Fibroblast of lung (primary cell): ENCODE results near the gene MECR. TPM values are rescaled to one million over a fixed set of nuclear protein-coding genes. Genes with fewer than 3 reads are reported as not detected.
A peak's percentile ranks its signal among the peaks of the same experiment; 100 is the strongest.

ENCODE experiments used
- DNase-seq, 2 donors: peaks; one replicate each; pipeline versions ENCODE4 v3.0.0 to v3.0.0-alpha.2; 2010; ENCODE audit warnings: low read depth in 2 of 2
- H2AFZ ChIP-seq: 2 replicates; pipeline ENCODE4 v1.5.1; 2012; ENCODE audit warnings: low read length, control low read depth, inconsistent platforms
- H3K27ac ChIP-seq: 2 replicates; pipeline ENCODE4 v1.5.1; 2011; ENCODE audit warnings: low read length, control low read depth; ENCODE audit not compliant: insufficient read depth
- H3K27me3 ChIP-seq: 2 replicates; pipeline ENCODE4 v1.5.1; 2011; ENCODE audit warnings: mild to moderate bottlenecking, low read length; ENCODE audit not compliant: control insufficient read depth, insufficient read depth
- H3K36me3 ChIP-seq: 2 replicates; pipeline ENCODE4 v1.5.1; 2011; ENCODE audit warnings: low read length; ENCODE audit not compliant: control insufficient read depth, insufficient read depth
- H3K4me1 ChIP-seq: 2 replicates; pipeline ENCODE4 v1.5.1; 2011; ENCODE audit warnings: low read length; ENCODE audit not compliant: control insufficient read depth, insufficient read depth; ENCODE audit errors: extremely low read depth
- H3K4me2 ChIP-seq: 2 replicates; pipeline ENCODE4 v1.5.1; 2011; ENCODE audit warnings: low read length, control low read depth; ENCODE audit not compliant: insufficient read depth; ENCODE audit errors: extremely low read depth
- H3K4me3 ChIP-seq, 4 experiments: fragments of 200-600 bp in 1 of 4; sonication (generic) in 1 of 4; replicated peaks in 1 of 4; 2 replicates each; pipeline ENCODE4 v1.5.1; 2011 to 2016; ENCODE audit warnings: low read length in 4 of 4, low read depth in 3 of 4, mild to moderate bottlenecking in 3 of 4, control low read depth in 2 of 4, inconsistent platforms in 1 of 4, mixed read lengths in 1 of 4; ENCODE audit not compliant: insufficient read depth in 1 of 4; ENCODE audit errors: control extremely low read depth in 1 of 4
- H3K79me2 ChIP-seq: 2 replicates; pipeline ENCODE4 v1.5.1; 2012; ENCODE audit warnings: mild to moderate bottlenecking, low read length, inconsistent platforms; ENCODE audit not compliant: control insufficient read depth, insufficient read depth
- H3K9ac ChIP-seq: 2 replicates; pipeline ENCODE4 v1.5.1; 2011; ENCODE audit warnings: mild to moderate bottlenecking, low read length, control low read depth; ENCODE audit not compliant: insufficient read depth
- H3K9me3 ChIP-seq: 2 replicates; pipeline ENCODE4 v1.5.1; 2012; ENCODE audit warnings: low read depth, low read length; ENCODE audit not compliant: control insufficient read depth, insufficient read depth
- H4K20me1 ChIP-seq: 2 replicates; pipeline ENCODE4 v1.5.1; 2011; ENCODE audit warnings: low read length; ENCODE audit not compliant: control insufficient read depth, insufficient read depth; ENCODE audit errors: extremely low read depth
- EZH2 ChIP-seq: IDR thresholded peaks from 2 replicates; pipeline ENCODE4 v1.5.1; 2012; ENCODE audit warnings: low read length, control low read depth, mild to moderate bottlenecking; ENCODE audit errors: missing control alignments
- polyA plus RNA-seq, 2 donors: library from polyadenylated mRNA; depleted of rRNA in 1 of 2; stranded (reverse) in 1 of 2; unstranded in 1 of 2; fragments of >200 nt; gene quantifications; 2 replicates each; pipeline ENCODE4 v1.2.1, GENCODE V29; 2011 to 2012; ENCODE audit warnings: missing spikeins in 1 of 2
- total RNA-seq: library from RNA; depleted of rRNA; stranded (reverse); fragments of >200 nt; gene quantifications from 2 replicates; pipeline ENCODE4 v1.2.1, GENCODE V29; 2014
- TF ChIP-seq, protein P1 (sequence below), 2 donors: IDR thresholded peaks in 1 of 2; conservative IDR thresholded peaks in 1 of 2; 1 replicate in 1 of 2; 2 replicates in 1 of 2; pipeline ENCODE4 v1.5.1; 2011 to 2012; ENCODE audit warnings: low read length in 2 of 2, control low read depth in 1 of 2, inconsistent platforms in 1 of 2, low read depth in 1 of 2, mild to moderate bottlenecking in 1 of 2

The MECR gene
- total and polyA plus RNA-seq, 2 donors (not counting 1 experiment from before 2014, with no cell fraction given): 17.5 to 19.8 TPM

DNA sequence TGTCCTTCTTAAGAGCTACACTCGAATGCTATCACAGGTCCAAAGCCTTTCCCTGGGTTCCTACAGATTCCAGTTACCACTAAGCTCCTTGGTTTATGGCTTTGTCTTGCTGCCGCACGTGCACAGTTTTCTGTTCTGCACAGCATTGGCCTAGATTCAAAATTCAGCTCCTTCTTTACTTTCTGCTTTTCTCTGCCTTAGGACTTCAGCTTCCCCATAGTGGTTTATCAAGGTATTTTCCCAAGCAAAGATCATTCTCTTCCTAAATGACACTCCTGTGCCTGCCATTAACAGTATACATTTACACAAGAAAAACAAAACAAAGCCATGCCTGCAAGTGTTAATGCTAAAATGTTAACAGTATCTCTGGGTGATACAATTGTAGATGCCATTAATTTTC, 47.4 kb upstream of the MECR start:
- H3K9me3 ChIP-seq: no peaks in the 10 kb centered on the region
- no peaks in the 10 kb centered on the region for H3K79me2 ChIP-seq
- DNase-seq: no peak
- H3K36me3 ChIP-seq: no peaks in the 10 kb centered on the region
- H3K4me2 ChIP-seq: no peak overlapping the region
- no peaks in the 10 kb centered on the region for H3K27me3 ChIP-seq
- no peak overlapping the region for H3K27ac ChIP-seq
- no peaks in the 10 kb centered on the region for H4K20me1 ChIP-seq
- no peak overlapping the region for H2AFZ ChIP-seq
- H3K9ac ChIP-seq: no peak overlapping the region
- H3K4me3 ChIP-seq: no peak overlapping the region
- TF ChIP-seq EZH2: no peak
- TF ChIP-seq, protein P1, sequence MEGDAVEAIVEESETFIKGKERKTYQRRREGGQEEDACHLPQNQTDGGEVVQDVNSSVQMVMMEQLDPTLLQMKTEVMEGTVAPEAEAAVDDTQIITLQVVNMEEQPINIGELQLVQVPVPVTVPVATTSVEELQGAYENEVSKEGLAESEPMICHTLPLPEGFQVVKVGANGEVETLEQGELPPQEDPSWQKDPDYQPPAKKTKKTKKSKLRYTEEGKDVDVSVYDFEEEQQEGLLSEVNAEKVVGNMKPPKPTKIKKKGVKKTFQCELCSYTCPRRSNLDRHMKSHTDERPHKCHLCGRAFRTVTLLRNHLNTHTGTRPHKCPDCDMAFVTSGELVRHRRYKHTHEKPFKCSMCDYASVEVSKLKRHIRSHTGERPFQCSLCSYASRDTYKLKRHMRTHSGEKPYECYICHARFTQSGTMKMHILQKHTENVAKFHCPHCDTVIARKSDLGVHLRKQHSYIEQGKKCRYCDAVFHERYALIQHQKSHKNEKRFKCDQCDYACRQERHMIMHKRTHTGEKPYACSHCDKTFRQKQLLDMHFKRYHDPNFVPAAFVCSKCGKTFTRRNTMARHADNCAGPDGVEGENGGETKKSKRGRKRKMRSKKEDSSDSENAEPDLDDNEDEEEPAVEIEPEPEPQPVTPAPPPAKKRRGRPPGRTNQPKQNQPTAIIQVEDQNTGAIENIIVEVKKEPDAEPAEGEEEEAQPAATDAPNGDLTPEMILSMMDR (conservative IDR thresholded peaks at IDR 0.05 in 1 of 2, IDR thresholded peaks at IDR 0.05 in 1 of 2; ENCODE audit: low read depth in 1 of 2, low read length in 2 of 2): no peak
- H3K4me1 ChIP-seq: peaks cover 3% of the 10 kb centered on the region

DNA sequence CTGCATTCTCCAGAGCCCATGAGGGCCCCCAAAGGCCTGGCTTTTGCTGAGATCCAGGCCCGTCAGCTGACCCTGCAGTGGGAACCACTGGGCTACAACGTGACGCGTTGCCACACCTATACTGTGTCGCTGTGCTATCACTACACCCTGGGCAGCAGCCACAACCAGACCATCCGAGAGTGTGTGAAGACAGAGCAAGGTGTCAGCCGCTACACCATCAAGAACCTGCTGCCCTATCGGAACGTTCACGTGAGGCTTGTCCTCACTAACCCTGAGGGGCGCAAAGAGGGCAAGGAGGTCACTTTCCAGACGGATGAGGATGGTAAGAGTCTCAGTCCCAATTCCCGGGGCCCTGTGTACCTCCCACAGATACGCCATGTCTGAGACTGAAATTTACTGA, 44.7 kb upstream of the MECR start:
- Histone ChIP-seq H3K4me3 (no peak overlapping the region), H4K20me1 (no peaks in the 10 kb centered on the region), H3K9ac (no peak overlapping the region), H3K27ac (no peak overlapping the region), H3K4me2 (no peak overlapping the region), H3K9me3 (no peaks in the 10 kb centered on the region), H3K27me3 (no peaks in the 10 kb centered on the region), H3K79me2 (no peaks in the 10 kb centered on the region), H2AFZ (no peak overlapping the region), H3K4me1 (peaks cover under 1% of the 10 kb centered on the region), H3K36me3 (no peaks in the 10 kb centered on the region)
- TF ChIP-seq, protein P1 (conservative IDR thresholded peaks at IDR 0.05 in 1 of 2, IDR thresholded peaks at IDR 0.05 in 1 of 2; ENCODE audit: low read depth in 1 of 2, low read length in 2 of 2): no peak
- no peak for TF ChIP-seq EZH2
- DNase-seq: no peak

DNA sequence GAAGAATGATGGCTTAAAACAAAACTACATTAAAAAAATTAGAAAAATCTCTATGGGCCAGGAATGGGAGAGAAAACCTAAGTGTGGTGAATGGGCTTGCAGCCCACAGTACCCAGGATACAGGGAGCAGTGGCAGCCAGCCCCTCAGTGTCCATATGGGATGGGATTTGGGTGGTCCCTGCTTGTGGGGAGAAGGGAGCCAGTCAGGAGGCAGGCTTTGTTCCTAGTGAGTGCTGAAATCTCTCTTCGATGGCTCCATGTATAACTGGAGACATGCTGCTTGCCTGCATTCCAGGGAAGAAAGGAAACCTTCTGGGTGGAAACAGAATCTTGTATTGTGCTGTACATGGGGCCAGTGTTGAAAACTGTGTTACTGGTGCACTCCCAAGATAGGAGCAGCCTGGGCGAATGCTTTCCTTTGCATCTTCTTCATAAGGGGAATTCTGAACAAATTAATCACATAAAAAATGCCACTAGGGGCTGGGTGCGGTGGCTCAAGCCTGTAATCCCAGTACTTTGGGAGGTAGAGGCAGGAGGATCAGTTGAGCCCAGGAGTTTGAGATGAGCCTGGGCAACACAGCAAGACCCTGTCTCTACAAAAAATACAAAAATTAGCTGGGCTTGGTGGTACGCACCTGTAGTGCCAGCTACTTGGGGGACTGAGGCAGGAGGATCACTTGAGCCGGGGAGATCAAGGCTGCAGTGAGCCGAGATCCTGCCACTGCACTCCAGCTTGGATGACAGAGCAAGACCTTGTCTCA, 41.6 kb upstream of the MECR start:
- TF ChIP-seq, protein P1 (conservative IDR thresholded peaks at IDR 0.05 in 1 of 2, IDR thresholded peaks at IDR 0.05 in 1 of 2; ENCODE audit: low read depth in 1 of 2, low read length in 2 of 2): no peak
- TF ChIP-seq EZH2: no peak
- no peak overlapping the region for H3K9ac ChIP-seq
- H3K27me3 ChIP-seq: peaks cover 3% of the 10 kb centered on the region
- no peaks in the 10 kb centered on the region for H4K20me1 ChIP-seq
- H3K79me2 ChIP-seq: no peaks in the 10 kb centered on the region
- no peak overlapping the region for H2AFZ ChIP-seq
- no peaks in the 10 kb centered on the region for H3K4me1 ChIP-seq
- no peaks in the 10 kb centered on the region for H3K9me3 ChIP-seq
- no peaks in the 10 kb centered on the region for H3K36me3 ChIP-seq
- H3K4me3 ChIP-seq: no peak overlapping the region
- DNase-seq: no peak
- H3K27ac ChIP-seq: no peak overlapping the region
- H3K4me2 ChIP-seq: peak overlapping the region; percentile 46
